A673 (cell line): ENCODE results near the gene SMURF1. TPM values are rescaled to one million over a fixed set of nuclear protein-coding genes. Genes with fewer than 3 reads are reported as not detected.

Experiments
- BruUV-seq: library from RNA; stranded (reverse); fragments of 400-500 nt; replicated peaks from 2 replicates; lab custom pipeline; 2021; lab: Mats Ljungman, UMichigan
- CTCF ChIA-PET: fragments of 300-600 bp; sonication (Branson Sonifier 250); formaldehyde crosslinking; loops from one replicate; lab custom pipeline; 2022; ENCODE audit warnings: antibody characterized with exemption; lab: Charles Lee
- POLR2A ChIA-PET: fragments of 300-600 bp; sonication (Branson Sonifier 250); formaldehyde crosslinking; loops from one replicate; lab custom pipeline; 2022; ENCODE audit warnings: antibody characterized with exemption; ENCODE audit not compliant: low non-redundant PET; lab: Charles Lee
- DNase-seq: peaks from one replicate; pipeline ENCODE4 v3.0.0-alpha.2; 2015; ENCODE audit warnings: low spot score
- H3K27ac ChIP-seq: fragments of 200-600 bp; sonication (generic); 2 replicates; pipeline ENCODE4 v1.5.1; 2016; ENCODE audit warnings: mixed run types, low read depth, mild to moderate bottlenecking, mixed read lengths, antibody characterized with exemption, low read length; ENCODE audit not compliant: poor library complexity, severe bottlenecking
- H3K27me3 ChIP-seq: fragments of 200-600 bp; sonication (generic); replicated peaks from 2 replicates; pipeline ENCODE4 v1.6.1; 2017; ENCODE audit warnings: mixed run types, low read depth, mild to moderate bottlenecking, mixed read lengths, antibody characterized with exemption, low read length; ENCODE audit not compliant: insufficient read depth, poor library complexity
- H3K36me3 ChIP-seq: fragments of 200-600 bp; sonication (generic); 2 replicates; pipeline ENCODE4 v1.6.1; 2016; ENCODE audit warnings: mixed run types, mild to moderate bottlenecking, mixed read lengths, antibody characterized with exemption, low read length; ENCODE audit not compliant: insufficient read depth, poor library complexity, severe bottlenecking
- H3K4me1 ChIP-seq: fragments of 200-600 bp; sonication (generic); 2 replicates; pipeline ENCODE4 v1.6.1; 2017; ENCODE audit warnings: mixed run types, mild to moderate bottlenecking, mixed read lengths, antibody characterized with exemption, low read length; ENCODE audit not compliant: insufficient read depth, poor library complexity, severe bottlenecking
- H3K4me3 ChIP-seq: fragments of 200-600 bp; sonication (generic); 2 replicates; pipeline ENCODE4 v1.5.1; 2016; ENCODE audit warnings: low read depth, mixed run types, mild to moderate bottlenecking, mixed read lengths, low read length; ENCODE audit not compliant: poor library complexity, severe bottlenecking
- H3K9me3 ChIP-seq: fragments of 200-600 bp; sonication (generic); 2 replicates; pipeline ENCODE4 v1.6.1; 2016; ENCODE audit warnings: mixed run types, low read depth, mild to moderate bottlenecking, mixed read lengths, antibody characterized with exemption, low read length; ENCODE audit not compliant: poor library complexity, severe bottlenecking
- CTCF ChIP-seq: fragments of 300-800, 200-600 bp; sonication (generic); conservative IDR thresholded peaks from 2 replicates; pipeline ENCODE4 v1.5.1; 2017; ENCODE audit warnings: low read depth, mild to moderate bottlenecking, antibody characterized with exemption, low read length, moderate library complexity, mixed read lengths
- EZH2 ChIP-seq: fragments of 200-600 bp; sonication (generic); IDR thresholded peaks from 2 replicates; pipeline ENCODE4 v1.6.1; 2017; ENCODE audit warnings: borderline replicate concordance, low read depth, mild to moderate bottlenecking, mixed read lengths, antibody characterized with exemption, low read length; ENCODE audit not compliant: poor library complexity, severe bottlenecking
- intact Hi-C: fragments of 100-400 bp; cut with micrococcal nuclease; formaldehyde crosslinking; loops from one replicate; pipeline ENCODE4 v1.10.0; 2022; ENCODE audit not compliant: unreplicated experiment
- total RNA-seq: library from RNA; stranded (reverse); gene quantifications from 2 replicates; pipeline ENCODE4 v1.2.3, GENCODE V29; 2021

The SMURF1 gene
- total RNA-seq, 1 experiment from 2014 or later: 16.5 TPM

GRCh38 chr7:99080679-99081078, 63.2 kb downstream of the SMURF1 start:
- no peaks in the 10 kb centered on the region for H3K9me3 ChIP-seq
- no peak overlapping the region for H3K4me3 ChIP-seq
- BruUV-seq: no TSS peak
- TF ChIP-seq CTCF: no peak
- no peak for TF ChIP-seq EZH2
- no peaks in the 10 kb centered on the region for H3K36me3 ChIP-seq
- POLR2A ChIA-PET: no interaction called here
- intact Hi-C loops: no loop called here
- no peaks in the 10 kb centered on the region for H3K27me3 ChIP-seq
- no peak for DNase-seq
- peaks cover 22% of the 10 kb centered on the region for H3K4me1 ChIP-seq
- H3K27ac ChIP-seq: no peak overlapping the region
- CTCF ChIA-PET: no interaction called here

GRCh38 chr7:99079104-99079503, 64.8 kb downstream of the SMURF1 start:
- Histone ChIP-seq H3K27me3 (no peaks in the 10 kb centered on the region), H3K4me3 (no peak overlapping the region), H3K4me1 (peaks cover 22% of the 10 kb centered on the region), H3K36me3 (no peaks in the 10 kb centered on the region), H3K9me3 (no peaks in the 10 kb centered on the region), H3K27ac (no peak overlapping the region)
- POLR2A ChIA-PET: no interaction called here
- intact Hi-C loops: no loop called here
- BruUV-seq: no TSS peak
- DNase-seq: no peak
- TF ChIP-seq EZH2: no peak
- TF ChIP-seq CTCF: no peak
- CTCF ChIA-PET: no interaction called here

- CTCF ChIA-PET: no interaction called here
- TF ChIP-seq EZH2: no peak
- TF ChIP-seq CTCF: no peak
- POLR2A ChIA-PET: no interaction called here
- no peaks in the 10 kb centered on the region for H3K9me3 ChIP-seq
- H3K27ac ChIP-seq: no peak overlapping the region
- intact Hi-C loops: no loop called here
- no peak for DNase-seq
- H3K4me1 ChIP-seq: peaks cover 17% of the 10 kb centered on the region
- H3K4me3 ChIP-seq: no peak overlapping the region
- no peaks in the 10 kb centered on the region for H3K27me3 ChIP-seq
- no peaks in the 10 kb centered on the region for H3K36me3 ChIP-seq
- BruUV-seq: no TSS peak
Observed at GRCh38 chr7:99078416-99078815, 65.5 kb downstream of the SMURF1 start.
